ENCODE results near the gene FARS2. TPM values are rescaled to one million over a fixed set of nuclear protein-coding genes. Genes with fewer than 3 reads are reported as not detected.

The FARS2 gene
- total and polyA plus RNA-seq, 7 donors = 10.6 to 17.5 (median 14.4) TPM

- intact Hi-C loops (cut with DNase I) = no loop called here
- H3K36me3 ChIP-seq (ENCODE audit: insufficient read depth in 1 of 2, low read depth in 1 of 2) = no peaks in the 10 kb centered on the region
- no peak overlapping the region for H3K27ac ChIP-seq
- WGBS, 3 donors = 80 to 93% (median 90%) methylated on average over 6 of the region's 6 CpGs
- no peaks in the 10 kb centered on the region for H3K27me3 ChIP-seq (ENCODE audit: insufficient read depth in 3 of 3, low read length in 2 of 3)
- no peak for TF ChIP-seq CTCF (IDR thresholded peaks at IDR 0.05)
- DNase-seq = no peak
- no peaks in the 10 kb centered on the region for H3K9me3 ChIP-seq
- ATAC-seq = no peak
- no peak overlapping the region for H3K4me3 ChIP-seq
- H3K4me1 ChIP-seq = no peaks in the 10 kb centered on the region
Observed at GRCh38 chr6:5223309-5223708, 38.0 kb upstream of the FARS2 start.

- DNase-seq (no peak), ATAC-seq (no peak)
- Histone ChIP-seq H3K27ac (no peak overlapping the region), H3K4me3 (no peak overlapping the region), H3K4me1 (peaks cover 21% of the 10 kb centered on the region), H3K27me3 (ENCODE audit: insufficient read depth in 3 of 3, low read length in 2 of 3) (no peaks in the 10 kb centered on the region), H3K9me3 (no peaks in the 10 kb centered on the region), H3K36me3 (ENCODE audit: insufficient read depth in 1 of 2, low read depth in 1 of 2) (no peaks in the 10 kb centered on the region)
- 89 to 97% (median 97%) methylated on average over 3 of the region's 3 CpGs for WGBS, 3 donors
- no peak for TF ChIP-seq CTCF (IDR thresholded peaks at IDR 0.05)
- intact Hi-C loops (cut with DNase I) = no loop called here
Observed at GRCh38 chr6:5229356-5229755, 32.0 kb upstream of the FARS2 start.

GRCh38 chr6:5230081-5230480 is 31.2 kb upstream of the FARS2 start:
- H3K4me1 ChIP-seq = peaks cover 21% of the 10 kb centered on the region
- WGBS, 3 donors = 64 to 67% (median 65%) methylated on average over 4 of the region's 4 CpGs
- no peak for TF ChIP-seq CTCF (IDR thresholded peaks at IDR 0.05)
- no peak for ATAC-seq
- H3K27ac ChIP-seq = no peak overlapping the region
- DNase-seq = no peak
- intact Hi-C loops (cut with DNase I) = no loop called here
- no peak overlapping the region for H3K4me3 ChIP-seq
- no peaks in the 10 kb centered on the region for H3K9me3 ChIP-seq
- no peaks in the 10 kb centered on the region for H3K36me3 ChIP-seq (ENCODE audit: insufficient read depth in 1 of 2, low read depth in 1 of 2)
- H3K27me3 ChIP-seq (ENCODE audit: insufficient read depth in 3 of 3, low read length in 2 of 3) = no peaks in the 10 kb centered on the region

- H3K36me3 ChIP-seq (ENCODE audit: insufficient read depth in 1 of 2, low read depth in 1 of 2) = peaks cover 0 to 9% of the 10 kb centered on the region in 2 donors
- H3K27ac ChIP-seq = no peak overlapping the region
- intact Hi-C loops (cut with DNase I) = no loop called here
- TF ChIP-seq CTCF (IDR thresholded peaks at IDR 0.05) = no peak
- WGBS, 3 donors = 50 to 77% (median 51%) methylated on average over 2 of the region's 2 CpGs
- H3K4me3 ChIP-seq = no peak overlapping the region
- H3K9me3 ChIP-seq = no peaks in the 10 kb centered on the region
- peaks cover 21% of the 10 kb centered on the region for H3K4me1 ChIP-seq
- ATAC-seq (peak in 1 of 4 donors; percentile 40), DNase-seq (no peak)
- H3K27me3 ChIP-seq (ENCODE audit: insufficient read depth in 3 of 3, low read length in 2 of 3) = no peaks in the 10 kb centered on the region
Observed at GRCh38 chr6:5231289-5231688, 30.0 kb upstream of the FARS2 start.

- Histone ChIP-seq H3K4me1 (peaks cover 21% of the 10 kb centered on the region), H3K9me3 (no peaks in the 10 kb centered on the region), H3K27ac (no peak overlapping the region), H3K36me3 (ENCODE audit: insufficient read depth in 1 of 2, low read depth in 1 of 2) (peaks cover 0 to 9% of the 10 kb centered on the region in 2 donors), H3K4me3 (no peak overlapping the region), H3K27me3 (ENCODE audit: insufficient read depth in 3 of 3, low read length in 2 of 3) (no peaks in the 10 kb centered on the region)
- no peak for ATAC-seq
- 83 to 94% (median 90%) methylated on average over 6 of the region's 6 CpGs for WGBS, 3 donors
- DNase-seq = no peak
- intact Hi-C loops (cut with DNase I) = no loop called here
- no peak for TF ChIP-seq CTCF (IDR thresholded peaks at IDR 0.05)
Observed at GRCh38 chr6:5234874-5235273, 26.4 kb upstream of the FARS2 start.
